ENCODE measurements around the gene KCNK6.

DNA sequence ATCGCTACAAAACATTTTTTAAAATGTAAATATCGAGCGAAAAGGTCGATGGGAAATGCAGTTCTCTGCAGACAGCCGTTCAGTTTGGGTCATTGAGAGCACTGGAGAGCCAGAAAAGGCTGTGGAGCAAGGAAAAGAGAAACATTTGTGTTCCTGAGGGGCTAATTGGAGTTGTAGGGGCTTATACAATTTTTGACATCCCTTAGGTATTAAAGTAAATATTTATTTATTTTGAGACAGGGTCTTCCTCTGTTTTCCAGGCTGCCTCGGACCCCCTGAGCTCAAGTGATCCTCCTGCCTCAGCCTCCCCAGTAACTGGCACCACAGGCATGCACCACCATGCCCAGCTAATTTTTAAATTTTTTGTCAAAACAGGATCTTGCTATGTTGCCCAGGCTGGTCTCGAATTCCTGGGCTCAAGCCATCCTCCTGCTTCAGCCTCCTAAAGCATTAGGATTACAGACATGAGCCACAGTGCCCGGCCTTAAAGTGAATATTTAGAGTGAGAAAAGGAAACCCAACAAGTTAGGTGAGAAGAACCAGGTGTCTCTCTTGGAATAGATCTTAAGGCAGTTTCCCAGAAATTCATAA is 3.1 kb upstream of the KCNK6 start:
- TF ChIP-seq EZH2 (IDR thresholded peaks at IDR 0.05; ENCODE audit: borderline replicate concordance, low read depth, low read length, severe bottlenecking) (no peak), POLR2AphosphoS5 (IDR thresholded peaks at IDR 0.05; ENCODE audit: insufficient read depth, low read depth, low read length) (no peak), POLR2A (IDR thresholded peaks at IDR 0.05; ENCODE audit: low read depth, low read length) (no peak)
- TF ChIP-seq, protein P1, sequence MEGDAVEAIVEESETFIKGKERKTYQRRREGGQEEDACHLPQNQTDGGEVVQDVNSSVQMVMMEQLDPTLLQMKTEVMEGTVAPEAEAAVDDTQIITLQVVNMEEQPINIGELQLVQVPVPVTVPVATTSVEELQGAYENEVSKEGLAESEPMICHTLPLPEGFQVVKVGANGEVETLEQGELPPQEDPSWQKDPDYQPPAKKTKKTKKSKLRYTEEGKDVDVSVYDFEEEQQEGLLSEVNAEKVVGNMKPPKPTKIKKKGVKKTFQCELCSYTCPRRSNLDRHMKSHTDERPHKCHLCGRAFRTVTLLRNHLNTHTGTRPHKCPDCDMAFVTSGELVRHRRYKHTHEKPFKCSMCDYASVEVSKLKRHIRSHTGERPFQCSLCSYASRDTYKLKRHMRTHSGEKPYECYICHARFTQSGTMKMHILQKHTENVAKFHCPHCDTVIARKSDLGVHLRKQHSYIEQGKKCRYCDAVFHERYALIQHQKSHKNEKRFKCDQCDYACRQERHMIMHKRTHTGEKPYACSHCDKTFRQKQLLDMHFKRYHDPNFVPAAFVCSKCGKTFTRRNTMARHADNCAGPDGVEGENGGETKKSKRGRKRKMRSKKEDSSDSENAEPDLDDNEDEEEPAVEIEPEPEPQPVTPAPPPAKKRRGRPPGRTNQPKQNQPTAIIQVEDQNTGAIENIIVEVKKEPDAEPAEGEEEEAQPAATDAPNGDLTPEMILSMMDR (IDR thresholded peaks at IDR 0.05; ENCODE audit: extremely low read depth in 1 of 2, insufficient read depth in 1 of 2, low read depth in 1 of 2, low read length in 2 of 2): no peak
